ENCODE results near the gene ADGRV1. TPM values are rescaled to one million over a fixed set of nuclear protein-coding genes. Genes with fewer than 3 reads are reported as not detected.

Gene ADGRV1
- polyA plus RNA-seq, 3 donors, result 0.18 to 0.33 TPM; not detected in 1

GRCh38 chr5:90874066-90874465 is 315.5 kb downstream of the ADGRV1 start:
- peaks cover 21% of the 10 kb centered on the region for H3K4me1 Mint-ChIP-seq
- H3K36me3 Mint-ChIP-seq, result no peaks in the 10 kb centered on the region
- Histone ChIP-seq H4K20me1 (ENCODE audit: insufficient read depth, low read length) (no peaks in the 10 kb centered on the region), H3K4me3 (replicated peaks in 1 of 3; ENCODE audit: low read depth in 2 of 3, low read length in 3 of 3) (no peak overlapping the region), H3K9ac (ENCODE audit: insufficient read depth, low read length, poor library complexity, severe bottlenecking) (no peak overlapping the region), H3K4me2 (replicated peaks; ENCODE audit: extremely low read depth, low read length, poor library complexity, severe bottlenecking) (no peak overlapping the region), H2AFZ (ENCODE audit: insufficient read depth, low read depth, low read length, poor library complexity, severe bottlenecking) (no peak overlapping the region), H3K27ac (ENCODE audit: low read depth in 1 of 2, low read length in 2 of 2) (no peak overlapping the region), H3K27me3 (ENCODE audit: control insufficient read depth in 2 of 2, insufficient read depth in 2 of 2, low read length in 2 of 2) (no peaks in the 10 kb centered on the region), H3K79me2 (ENCODE audit: insufficient read depth, low read length) (no peaks in the 10 kb centered on the region), H3K9me3 (replicated peaks in 1 of 2; ENCODE audit: control insufficient read depth in 1 of 2, insufficient read depth in 1 of 2, low read length in 2 of 2) (no peaks in the 10 kb centered on the region), H3K4me1 (ENCODE audit: control insufficient read depth in 1 of 2, insufficient read depth in 2 of 2, low read length in 2 of 2) (peaks cover 0 to 8% of the 10 kb centered on the region in 2 donors), H3K36me3 (replicated peaks in 1 of 2; ENCODE audit: control insufficient read depth in 1 of 2, insufficient read depth in 2 of 2, low read length in 2 of 2) (no peaks in the 10 kb centered on the region)
- 86% methylated on average over 1 of the region's 5 CpGs for WGBS (ENCODE audit: insufficient coverage)
- TF ChIP-seq CTCF (IDR thresholded peaks at IDR 0.05), result no peak
- no peak for DNase-seq
- no peaks in the 10 kb centered on the region for H3K9me3 Mint-ChIP-seq
- no peak overlapping the region for H3K4me3 Mint-ChIP-seq
- peaks cover 0 to 1% (median 0%) of the 10 kb centered on the region in 3 donors for H3K27me3 Mint-ChIP-seq (ENCODE audit: low read depth in 3 of 3)
- no peak overlapping the region for H3K27ac Mint-ChIP-seq
- intact Hi-C loops (cut with micrococcal nuclease), result no loop called here

GRCh38 chr5:90875456-90875855 is 316.9 kb downstream of the ADGRV1 start:
- H3K27ac Mint-ChIP-seq, result no peak overlapping the region
- no peak overlapping the region for H3K4me2 ChIP-seq (replicated peaks; ENCODE audit: extremely low read depth, low read length, poor library complexity, severe bottlenecking)
- H3K9me3 ChIP-seq (replicated peaks in 1 of 2; ENCODE audit: control insufficient read depth in 1 of 2, insufficient read depth in 1 of 2, low read length in 2 of 2), result no peaks in the 10 kb centered on the region
- no peaks in the 10 kb centered on the region for H3K79me2 ChIP-seq (ENCODE audit: insufficient read depth, low read length)
- no peak overlapping the region for H3K4me3 ChIP-seq (replicated peaks in 1 of 3; ENCODE audit: low read depth in 2 of 3, low read length in 3 of 3)
- no peaks in the 10 kb centered on the region for H3K9me3 Mint-ChIP-seq
- H3K4me1 ChIP-seq (ENCODE audit: control insufficient read depth in 1 of 2, insufficient read depth in 2 of 2, low read length in 2 of 2), result peaks cover 0 to 8% of the 10 kb centered on the region in 2 donors
- TF ChIP-seq CTCF (IDR thresholded peaks at IDR 0.05), result no peak
- no peaks in the 10 kb centered on the region for H3K27me3 ChIP-seq (ENCODE audit: control insufficient read depth in 2 of 2, insufficient read depth in 2 of 2, low read length in 2 of 2)
- no peak overlapping the region for H3K4me3 Mint-ChIP-seq
- no peak for DNase-seq
- H4K20me1 ChIP-seq (ENCODE audit: insufficient read depth, low read length), result no peaks in the 10 kb centered on the region
- intact Hi-C loops (cut with micrococcal nuclease), result no loop called here
- H3K4me1 Mint-ChIP-seq, result peaks cover 22% of the 10 kb centered on the region
- H3K9ac ChIP-seq (ENCODE audit: insufficient read depth, low read length, poor library complexity, severe bottlenecking), result no peak overlapping the region
- no peak overlapping the region for H3K27ac ChIP-seq (ENCODE audit: low read depth in 1 of 2, low read length in 2 of 2)
- H3K36me3 Mint-ChIP-seq, result no peaks in the 10 kb centered on the region
- H2AFZ ChIP-seq (ENCODE audit: insufficient read depth, low read depth, low read length, poor library complexity, severe bottlenecking), result no peak overlapping the region
- H3K27me3 Mint-ChIP-seq (ENCODE audit: low read depth in 3 of 3), result peaks cover 0 to 1% (median 0%) of the 10 kb centered on the region in 3 donors
- no peaks in the 10 kb centered on the region for H3K36me3 ChIP-seq (replicated peaks in 1 of 2; ENCODE audit: control insufficient read depth in 1 of 2, insufficient read depth in 2 of 2, low read length in 2 of 2)

Data from CD14-positive monocyte (primary cell).